HepG2 (cell line): ENCODE measurements around the gene IL2RG.

Experiments used
- EZH2 ChIP-seq: conservative IDR thresholded peaks from 2 replicates; pipeline ENCODE4 v1.6.1; 2012; ENCODE audit warnings: mild to moderate bottlenecking, low read depth, low read length, moderate library complexity
- JUNB ChIP-seq: sonication (generic); formaldehyde crosslinking; IDR thresholded peaks from 2 replicates; pipeline ENCODE4 v1.8.0; 2022; ENCODE audit warnings: missing genetic modification reagents, mild to moderate bottlenecking, borderline replicate concordance
- KAT7 ChIP-seq: IDR thresholded peaks from 2 replicates; pipeline ENCODE4 v1.6.1; 2018; ENCODE audit warnings: borderline replicate concordance, missing compliant biosample characterization
- NFE2L1 ChIP-seq: sonication (generic); formaldehyde crosslinking; IDR thresholded peaks from 2 replicates; pipeline ENCODE4 v1.4.0; 2020; ENCODE audit warnings: missing genetic modification reagents, mild to moderate bottlenecking, borderline replicate concordance
- POLR2AphosphoS5 ChIP-seq: IDR thresholded peaks from 2 replicates; pipeline ENCODE4 v1.6.1; 2012; ENCODE audit warnings: low read depth, low read length
- SIN3A ChIP-seq: IDR thresholded peaks from 2 replicates; pipeline ENCODE4 v1.6.1; 2011; ENCODE audit warnings: low read depth, mild to moderate bottlenecking, control low read depth, low read length, borderline replicate concordance
- TRIM24 ChIP-seq: sonication (generic); formaldehyde crosslinking; IDR thresholded peaks from 2 replicates; pipeline ENCODE4 v1.8.0; 2022; ENCODE audit warnings: mild to moderate bottlenecking, missing genetic modification reagents
- XRCC5 ChIP-seq: fragments of 200-400 bp; formaldehyde crosslinking; optimal IDR thresholded peaks from 2 replicates; pipeline ENCODE3; 2017; ENCODE audit warnings: mild to moderate bottlenecking, low read length
- ZBTB7A ChIP-seq: sonication (generic); formaldehyde crosslinking; IDR thresholded peaks from 2 replicates; pipeline ENCODE4 v1.8.0; 2022; ENCODE audit warnings: mild to moderate bottlenecking, missing genetic modification reagents
- ZMAT3 ChIP-seq: sonication (generic); formaldehyde crosslinking; conservative IDR thresholded peaks from 2 replicates; pipeline ENCODE4 v1.7.0; 2021; ENCODE audit warnings: missing genetic modification reagents
- TF ChIP-seq, protein P1 (sequence below): sonication (generic); formaldehyde crosslinking; IDR thresholded peaks from 2 replicates; pipeline ENCODE4 v1.4.0; 2020; ENCODE audit warnings: missing genetic modification reagents
- TF ChIP-seq, protein P2 (sequence below): sonication (generic); formaldehyde crosslinking; IDR thresholded peaks from 2 replicates; pipeline ENCODE4 v1.5.0; 2020; ENCODE audit warnings: mild to moderate bottlenecking, missing genetic modification reagents, moderate library complexity

DNA sequence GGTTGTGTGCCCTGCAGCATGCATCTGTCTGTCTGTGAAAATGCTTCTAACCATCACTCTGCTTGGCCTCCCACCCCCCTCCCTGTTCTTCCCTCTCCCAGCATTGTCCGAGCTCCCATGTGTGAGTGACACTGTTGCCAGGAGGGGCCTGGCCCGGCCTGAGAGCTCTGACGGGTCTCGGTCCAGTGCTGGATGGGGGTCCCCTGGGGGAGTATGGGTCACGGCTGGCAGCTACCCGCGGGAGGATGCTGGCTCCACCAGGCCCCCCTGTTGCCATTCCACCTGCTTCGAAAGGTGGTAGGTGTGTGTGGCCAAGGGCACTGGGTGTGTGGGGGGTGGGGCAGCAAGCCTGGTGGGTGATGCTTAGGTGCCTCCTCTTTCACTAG lies 36.9 kb upstream of the IL2RG start:
- no peak for TF ChIP-seq NFE2L1 (CRISPR knock-in tag)
- no peak for TF ChIP-seq KAT7 (CRISPR knock-in tag)
- no peak for TF ChIP-seq POLR2AphosphoS5
- TF ChIP-seq SIN3A: no peak
- no peak for TF ChIP-seq EZH2
- TF ChIP-seq TRIM24 (CRISPR knock-in tag): no peak
- TF ChIP-seq XRCC5: no peak
- no peak for TF ChIP-seq ZMAT3 (CRISPR knock-in tag)
- no peak for TF ChIP-seq JUNB (CRISPR knock-in tag)
- TF ChIP-seq, protein P1, sequence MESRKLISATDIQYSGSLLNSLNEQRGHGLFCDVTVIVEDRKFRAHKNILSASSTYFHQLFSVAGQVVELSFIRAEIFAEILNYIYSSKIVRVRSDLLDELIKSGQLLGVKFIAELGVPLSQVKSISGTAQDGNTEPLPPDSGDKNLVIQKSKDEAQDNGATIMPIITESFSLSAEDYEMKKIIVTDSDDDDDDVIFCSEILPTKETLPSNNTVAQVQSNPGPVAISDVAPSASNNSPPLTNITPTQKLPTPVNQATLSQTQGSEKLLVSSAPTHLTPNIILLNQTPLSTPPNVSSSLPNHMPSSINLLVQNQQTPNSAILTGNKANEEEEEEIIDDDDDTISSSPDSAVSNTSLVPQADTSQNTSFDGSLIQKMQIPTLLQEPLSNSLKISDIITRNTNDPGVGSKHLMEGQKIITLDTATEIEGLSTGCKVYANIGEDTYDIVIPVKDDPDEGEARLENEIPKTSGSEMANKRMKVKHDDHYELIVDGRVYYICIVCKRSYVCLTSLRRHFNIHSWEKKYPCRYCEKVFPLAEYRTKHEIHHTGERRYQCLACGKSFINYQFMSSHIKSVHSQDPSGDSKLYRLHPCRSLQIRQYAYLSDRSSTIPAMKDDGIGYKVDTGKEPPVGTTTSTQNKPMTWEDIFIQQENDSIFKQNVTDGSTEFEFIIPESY (CRISPR knock-in tag): no peak
- TF ChIP-seq ZBTB7A (CRISPR knock-in tag): no peak
- TF ChIP-seq, protein P2, sequence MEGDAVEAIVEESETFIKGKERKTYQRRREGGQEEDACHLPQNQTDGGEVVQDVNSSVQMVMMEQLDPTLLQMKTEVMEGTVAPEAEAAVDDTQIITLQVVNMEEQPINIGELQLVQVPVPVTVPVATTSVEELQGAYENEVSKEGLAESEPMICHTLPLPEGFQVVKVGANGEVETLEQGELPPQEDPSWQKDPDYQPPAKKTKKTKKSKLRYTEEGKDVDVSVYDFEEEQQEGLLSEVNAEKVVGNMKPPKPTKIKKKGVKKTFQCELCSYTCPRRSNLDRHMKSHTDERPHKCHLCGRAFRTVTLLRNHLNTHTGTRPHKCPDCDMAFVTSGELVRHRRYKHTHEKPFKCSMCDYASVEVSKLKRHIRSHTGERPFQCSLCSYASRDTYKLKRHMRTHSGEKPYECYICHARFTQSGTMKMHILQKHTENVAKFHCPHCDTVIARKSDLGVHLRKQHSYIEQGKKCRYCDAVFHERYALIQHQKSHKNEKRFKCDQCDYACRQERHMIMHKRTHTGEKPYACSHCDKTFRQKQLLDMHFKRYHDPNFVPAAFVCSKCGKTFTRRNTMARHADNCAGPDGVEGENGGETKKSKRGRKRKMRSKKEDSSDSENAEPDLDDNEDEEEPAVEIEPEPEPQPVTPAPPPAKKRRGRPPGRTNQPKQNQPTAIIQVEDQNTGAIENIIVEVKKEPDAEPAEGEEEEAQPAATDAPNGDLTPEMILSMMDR (CRISPR knock-in tag): no peak
